ENCODE data around the gene EHD2. TPM values are rescaled to one million over a fixed set of nuclear protein-coding genes. Genes with fewer than 3 reads are reported as not detected.

Gene EHD2
- total RNA-seq, 1 experiment from 2014 or later, result 60.5 TPM

GRCh38 chr19:47701717-47702552 lies 11.3 kb upstream of the EHD2 start:
- no TSS peak for BruUV-seq (replicated peaks)
- Histone ChIP-seq H3K36me3 (ENCODE audit: control insufficient read depth in 1 of 2, insufficient read depth in 2 of 2, low read length in 2 of 2) (peaks cover 7 to 10% of the 10 kb centered on the region in 2 experiments; a peak in 3 of 4 replicates), H3K27me3 (ENCODE audit: insufficient read depth, low read length) (no peaks in the 10 kb centered on the region), H2AFZ (ENCODE audit: low read depth, low read length, poor library complexity, severe bottlenecking) (no peak overlapping the region), H3K9me2 (ENCODE audit: insufficient read depth) (no peaks in the 10 kb centered on the region), H3K4me3 (replicated peaks in 1 of 2; ENCODE audit: low read depth in 1 of 2, low read length in 2 of 2) (no peak overlapping the region), H3K27ac (ENCODE audit: low read depth, low read length) (no peak overlapping the region), H4K20me1 (ENCODE audit: insufficient read depth) (no peaks in the 10 kb centered on the region), H3K79me2 (ENCODE audit: insufficient read depth, low read length) (no peaks in the 10 kb centered on the region), H3K9me3 (ENCODE audit: control insufficient read depth in 1 of 2, insufficient read depth in 1 of 2, low read depth in 1 of 2, low read length in 2 of 2) (no peaks in the 10 kb centered on the region), H3K9ac (ENCODE audit: low read length) (no peak overlapping the region), H3K4me1 (ENCODE audit: control insufficient read depth in 1 of 2, insufficient read depth in 2 of 2, low read length in 2 of 2) (peaks cover 3 to 9% of the 10 kb centered on the region in 2 experiments; a peak in 3 of 4 replicates), H3K4me2 (ENCODE audit: low read length) (no peak overlapping the region)
- ATAC-seq (no peak), DNase-seq (ENCODE audit: low read depth, low spot score) (no peak)
- intact Hi-C loops (cut with micrococcal nuclease), result no loop called here
- CTCF ChIA-PET, result interaction anchor here (0.7 kb wide), 1 partner anchor 11 kb away, joined by 3 read pairs; the partner anchor contains the start of gene EHD2
- RAD21 ChIA-PET (ENCODE audit: low non-redundant PET in 1 of 2, low total read pairs in 2 of 2, uncharacterized antibody in 2 of 2, unreplicated experiment in 2 of 2), result no interaction called here
- TF ChIP-seq ZFX (IDR thresholded peaks at IDR 0.05) (no peak), CBX3 (IDR thresholded peaks at IDR 0.05; ENCODE audit: low read depth) (no peak), SRF (IDR thresholded peaks at IDR 0.05; ENCODE audit: low read depth) (no peak), CTCF (IDR thresholded peaks at IDR 0.05 in 2 of 3, conservative IDR thresholded peaks at IDR 0.05 in 1 of 3; ENCODE audit: borderline replicate concordance in 1 of 3, insufficient read depth in 1 of 3, low read depth in 2 of 3, low read length in 2 of 3) (no peak), ZNF274 (IDR thresholded peaks at IDR 0.05; ENCODE audit: low read depth, low read length) (no peak)
- POLR2A ChIA-PET, result no interaction called here

- Histone ChIP-seq H3K4me1 (ENCODE audit: control insufficient read depth in 1 of 2, insufficient read depth in 2 of 2, low read length in 2 of 2) (peaks cover 3 to 15% of the 10 kb centered on the region in 2 experiments; a peak in 3 of 4 replicates), H4K20me1 (ENCODE audit: insufficient read depth) (no peaks in the 10 kb centered on the region), H3K36me3 (ENCODE audit: control insufficient read depth in 1 of 2, insufficient read depth in 2 of 2, low read length in 2 of 2) (peaks cover 7 to 10% of the 10 kb centered on the region in 2 experiments; a peak in 3 of 4 replicates), H2AFZ (ENCODE audit: low read depth, low read length, poor library complexity, severe bottlenecking) (no peak overlapping the region), H3K4me2 (ENCODE audit: low read length) (no peak overlapping the region), H3K27ac (ENCODE audit: low read depth, low read length) (no peak overlapping the region), H3K4me3 (replicated peaks in 1 of 2; ENCODE audit: low read depth in 1 of 2, low read length in 2 of 2) (no peak overlapping the region), H3K79me2 (ENCODE audit: insufficient read depth, low read length) (no peaks in the 10 kb centered on the region), H3K9ac (ENCODE audit: low read length) (no peak overlapping the region), H3K9me2 (ENCODE audit: insufficient read depth) (no peaks in the 10 kb centered on the region), H3K27me3 (ENCODE audit: insufficient read depth, low read length) (no peaks in the 10 kb centered on the region), H3K9me3 (ENCODE audit: control insufficient read depth in 1 of 2, insufficient read depth in 1 of 2, low read depth in 1 of 2, low read length in 2 of 2) (no peaks in the 10 kb centered on the region)
- no peak for ATAC-seq
- ChIA-PET RAD21 (ENCODE audit: low non-redundant PET in 1 of 2, low total read pairs in 2 of 2, uncharacterized antibody in 2 of 2, unreplicated experiment in 2 of 2) (no interaction called here), POLR2A (no interaction called here), CTCF (interaction anchor here (0.7 to 1.0 kb wide), 2 partner anchors 10 to 274 kb away, joined by 3 to 4 read pairs; partner anchors contain the start of gene EHD2)
- intact Hi-C loops (cut with micrococcal nuclease), result no loop called here
- no peak for DNase-seq (ENCODE audit: low read depth, low spot score)
- BruUV-seq (replicated peaks), result no TSS peak
- no peak for TF ChIP-seq CTCF (IDR thresholded peaks at IDR 0.05 in 2 of 3, conservative IDR thresholded peaks at IDR 0.05 in 1 of 3; ENCODE audit: borderline replicate concordance in 1 of 3, insufficient read depth in 1 of 3, low read depth in 2 of 3, low read length in 2 of 3)
- no peak for TF ChIP-seq EZH2phosphoT487 (IDR thresholded peaks at IDR 0.05; ENCODE audit: borderline replicate concordance)
- no peak for TF ChIP-seq YY1 (IDR thresholded peaks at IDR 0.05; ENCODE audit: extremely low read depth, insufficient replicate concordance, low read depth, low read length)
- TF ChIP-seq FOSL1 (IDR thresholded peaks at IDR 0.05; ENCODE audit: low read depth), result no peak
- no peak for TF ChIP-seq EGR1 (IDR thresholded peaks at IDR 0.05; ENCODE audit: low read depth)
- no peak for TF ChIP-seq RAD21 (IDR thresholded peaks at IDR 0.05; ENCODE audit: low read depth)
- no peak for TF ChIP-seq SIN3A (IDR thresholded peaks at IDR 0.05; ENCODE audit: low read depth)
- no peak for TF ChIP-seq POLR2A (IDR thresholded peaks at IDR 0.05; ENCODE audit: borderline replicate concordance, extremely low read depth, insufficient read depth, insufficient read length)
Measured at GRCh38 chr19:47702671-47703070, 10.6 kb upstream of the EHD2 start.

All from HCT116 (cell line).